GM21360 (cell line): ENCODE data around the gene ZNF678.
A peak's percentile ranks its signal among the peaks of the same experiment; 100 is the strongest.

Source experiments
- ATAC-seq: cut with Tn5 transposase; IDR thresholded peaks from one replicate; pipeline ENCODE4 v1.9.1; 2021; ENCODE audit warnings: mild to moderate bottlenecking, moderate library complexity; ENCODE audit not compliant: unreplicated experiment

Gene ZNF678

GRCh38 chr1:227563324-227564201, at the start of gene ZNF678:
Gene ZNF678 (plus strand): TSS chr1:227563556. CDS start chr1:227650992, 87,436 bp downstream.
- ATAC-seq: peak; percentile 97

- ATAC-seq: no peak
Measured at GRCh38 chr1:227518876-227519275, 44.5 kb upstream of the ZNF678 start.

- no peak for ATAC-seq
Measured at GRCh38 chr1:227521782-227522181, 41.6 kb upstream of the ZNF678 start.

- ATAC-seq: no peak
Measured at GRCh38 chr1:227526524-227526923, 36.8 kb upstream of the ZNF678 start.

- no peak for ATAC-seq
Measured at GRCh38 chr1:227532019-227532619, 31.2 kb upstream of the ZNF678 start.

- ATAC-seq: no peak
Measured at GRCh38 chr1:227540170-227541098, 22.9 kb upstream of the ZNF678 start.

- no peak for ATAC-seq
Measured at GRCh38 chr1:227541129-227541528, 22.2 kb upstream of the ZNF678 start.

GRCh38 chr1:227541796-227542152, 21.6 kb upstream of the ZNF678 start:
- ATAC-seq: no peak

GRCh38 chr1:227542153-227543120, 20.9 kb upstream of the ZNF678 start:
- peak; percentile 97 for ATAC-seq

GRCh38 chr1:227543283-227544066, 19.9 kb upstream of the ZNF678 start:
- ATAC-seq: no peak

- ATAC-seq: no peak
Measured at GRCh38 chr1:227544067-227545050, 19.0 kb upstream of the ZNF678 start.

GRCh38 chr1:227545361-227545760, 18.0 kb upstream of the ZNF678 start:
- ATAC-seq: no peak

- no peak for ATAC-seq
Measured at GRCh38 chr1:227546059-227546458, 17.3 kb upstream of the ZNF678 start.

GRCh38 chr1:227546598-227547309, 16.6 kb upstream of the ZNF678 start:
- ATAC-seq: no peak

GRCh38 chr1:227547310-227548118, 15.8 kb upstream of the ZNF678 start:
- no peak for ATAC-seq

GRCh38 chr1:227548119-227548397, 15.3 kb upstream of the ZNF678 start:
- ATAC-seq: no peak

GRCh38 chr1:227548448-227548847, 14.9 kb upstream of the ZNF678 start:
- ATAC-seq: no peak
